ENCODE data around the gene ANO6.

DNA sequence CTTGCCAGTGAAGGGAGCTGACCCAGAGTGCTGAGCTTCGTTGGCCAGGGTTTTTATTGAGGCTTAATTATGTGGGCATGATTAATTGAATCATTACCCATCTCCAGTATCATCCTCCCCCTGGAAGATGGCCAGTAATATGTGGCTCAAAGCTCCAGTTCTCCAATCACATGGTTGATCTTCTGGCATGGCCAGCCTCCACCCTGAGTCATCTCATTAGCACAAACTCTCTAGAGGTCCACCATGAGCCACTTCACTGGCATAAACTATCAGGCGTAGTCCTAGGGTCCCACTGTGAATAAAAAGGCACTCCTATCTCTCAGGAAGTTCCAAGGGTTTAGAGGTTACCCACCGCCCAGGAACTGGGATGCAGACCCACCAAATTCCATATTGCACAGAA lies 135.0 kb downstream of the ANO6 start:
- TF ChIP-seq, protein P1, sequence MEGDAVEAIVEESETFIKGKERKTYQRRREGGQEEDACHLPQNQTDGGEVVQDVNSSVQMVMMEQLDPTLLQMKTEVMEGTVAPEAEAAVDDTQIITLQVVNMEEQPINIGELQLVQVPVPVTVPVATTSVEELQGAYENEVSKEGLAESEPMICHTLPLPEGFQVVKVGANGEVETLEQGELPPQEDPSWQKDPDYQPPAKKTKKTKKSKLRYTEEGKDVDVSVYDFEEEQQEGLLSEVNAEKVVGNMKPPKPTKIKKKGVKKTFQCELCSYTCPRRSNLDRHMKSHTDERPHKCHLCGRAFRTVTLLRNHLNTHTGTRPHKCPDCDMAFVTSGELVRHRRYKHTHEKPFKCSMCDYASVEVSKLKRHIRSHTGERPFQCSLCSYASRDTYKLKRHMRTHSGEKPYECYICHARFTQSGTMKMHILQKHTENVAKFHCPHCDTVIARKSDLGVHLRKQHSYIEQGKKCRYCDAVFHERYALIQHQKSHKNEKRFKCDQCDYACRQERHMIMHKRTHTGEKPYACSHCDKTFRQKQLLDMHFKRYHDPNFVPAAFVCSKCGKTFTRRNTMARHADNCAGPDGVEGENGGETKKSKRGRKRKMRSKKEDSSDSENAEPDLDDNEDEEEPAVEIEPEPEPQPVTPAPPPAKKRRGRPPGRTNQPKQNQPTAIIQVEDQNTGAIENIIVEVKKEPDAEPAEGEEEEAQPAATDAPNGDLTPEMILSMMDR (IDR thresholded peaks at IDR 0.05; ENCODE audit: low read depth, low read length): no peak
- TF ChIP-seq POLR2A (IDR thresholded peaks at IDR 0.05; ENCODE audit: extremely low read depth, insufficient read length) (no peak), MYC (IDR thresholded peaks at IDR 0.05; ENCODE audit: low read depth, low read length) (no peak)
- TF ChIP-seq, protein P2, sequence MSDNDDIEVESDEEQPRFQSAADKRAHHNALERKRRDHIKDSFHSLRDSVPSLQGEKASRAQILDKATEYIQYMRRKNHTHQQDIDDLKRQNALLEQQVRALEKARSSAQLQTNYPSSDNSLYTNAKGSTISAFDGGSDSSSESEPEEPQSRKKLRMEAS (IDR thresholded peaks at IDR 0.05; ENCODE audit: low read depth, low read length): no peak

Data from NB4 (cell line).